Neural crest cell (in vitro differentiated cells): ENCODE data around the gene SOX18. TPM values are rescaled to one million over a fixed set of nuclear protein-coding genes. Genes with fewer than 3 reads are reported as not detected.

ENCODE experiments used
- DNase-seq: peaks from one replicate; pipeline ENCODE4 v3.0.0; 2021; ENCODE audit warnings: low read depth, mixed read lengths, low spot score
- H3K27ac Mint-ChIP-seq: one replicate; pipeline ENCODE4 v1.8.0; 2021; ENCODE audit warnings: mild to moderate bottlenecking, mixed read lengths; ENCODE audit not compliant: unreplicated experiment
- H3K27me3 Mint-ChIP-seq: 2 replicates; pipeline ENCODE4 v1.8.0; 2021; ENCODE audit warnings: low read depth, mild to moderate bottlenecking, mixed read lengths
- H3K36me3 Mint-ChIP-seq: 2 replicates; pipeline ENCODE4 v1.8.0; 2021; ENCODE audit warnings: low read depth, mild to moderate bottlenecking, mixed read lengths
- H3K4me1 Mint-ChIP-seq: 2 replicates; pipeline ENCODE4 v1.8.0; 2021; ENCODE audit warnings: mixed read lengths
- H3K4me3 Mint-ChIP-seq: one replicate; pipeline ENCODE4 v1.8.0; 2021; ENCODE audit warnings: mild to moderate bottlenecking, mixed read lengths
- H3K9me3 Mint-ChIP-seq: 2 replicates; pipeline ENCODE4 v1.8.0; 2021; ENCODE audit warnings: mixed read lengths
- total RNA-seq: library from RNA; stranded (reverse); gene quantifications from 2 replicates; pipeline ENCODE4 v1.2.1, GENCODE V29; 2021
- TF ChIP-seq, protein P1 (sequence below): fragments of 200-600 bp; sonication (generic); conservative IDR thresholded peaks from 2 replicates; pipeline ENCODE4 v1.5.0; 2021; ENCODE audit warnings: antibody characterized with exemption, mild to moderate bottlenecking

SOX18 gene
- total RNA-seq, 1 donor from 2014 or later = not detected

DNA sequence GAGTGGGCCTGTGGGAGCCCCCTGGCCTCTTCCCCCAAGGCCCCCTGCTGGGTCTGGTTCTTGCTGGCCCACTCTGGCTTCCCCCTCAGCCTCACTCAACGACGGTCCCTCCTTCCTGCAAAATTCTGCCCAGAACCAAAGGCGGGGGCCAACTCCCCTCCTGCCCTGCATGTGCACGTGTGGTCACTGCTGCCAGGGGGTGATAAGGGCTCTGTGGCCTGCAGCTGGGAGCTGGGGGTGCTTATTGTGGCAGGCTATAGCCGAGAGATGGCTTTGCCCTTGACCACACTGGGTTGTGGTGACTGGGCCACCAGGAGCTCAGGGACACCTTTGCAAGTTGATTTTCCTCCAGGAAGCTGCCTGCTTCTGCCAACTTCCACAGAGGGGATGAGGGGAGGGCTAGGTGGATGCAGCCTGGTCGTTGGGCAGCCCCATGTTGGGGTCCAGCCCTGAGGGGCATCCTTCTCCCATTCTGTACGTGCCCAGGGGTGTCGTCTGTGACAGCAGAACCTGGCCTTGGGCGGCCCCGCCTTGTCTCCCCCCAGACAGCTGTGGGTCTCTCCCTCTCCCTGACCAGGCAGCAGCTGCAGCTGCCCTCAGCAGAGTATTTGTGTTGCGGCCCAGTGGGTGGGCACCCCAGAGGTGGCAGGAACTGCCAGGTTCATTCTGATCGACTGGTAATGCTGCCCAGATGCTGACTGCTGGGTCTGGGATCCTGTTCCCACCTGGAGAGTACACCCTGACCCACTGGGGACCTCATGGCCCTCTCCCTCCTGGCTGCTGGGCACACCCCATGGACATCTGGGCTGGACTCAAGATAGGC is 19.2 kb upstream of the SOX18 start:
- H3K4me1 Mint-ChIP-seq = peaks cover 19% of the 10 kb centered on the region
- H3K36me3 Mint-ChIP-seq = no peaks in the 10 kb centered on the region
- no peak for DNase-seq
- no peak overlapping the region for H3K4me3 Mint-ChIP-seq
- TF ChIP-seq, protein P1, sequence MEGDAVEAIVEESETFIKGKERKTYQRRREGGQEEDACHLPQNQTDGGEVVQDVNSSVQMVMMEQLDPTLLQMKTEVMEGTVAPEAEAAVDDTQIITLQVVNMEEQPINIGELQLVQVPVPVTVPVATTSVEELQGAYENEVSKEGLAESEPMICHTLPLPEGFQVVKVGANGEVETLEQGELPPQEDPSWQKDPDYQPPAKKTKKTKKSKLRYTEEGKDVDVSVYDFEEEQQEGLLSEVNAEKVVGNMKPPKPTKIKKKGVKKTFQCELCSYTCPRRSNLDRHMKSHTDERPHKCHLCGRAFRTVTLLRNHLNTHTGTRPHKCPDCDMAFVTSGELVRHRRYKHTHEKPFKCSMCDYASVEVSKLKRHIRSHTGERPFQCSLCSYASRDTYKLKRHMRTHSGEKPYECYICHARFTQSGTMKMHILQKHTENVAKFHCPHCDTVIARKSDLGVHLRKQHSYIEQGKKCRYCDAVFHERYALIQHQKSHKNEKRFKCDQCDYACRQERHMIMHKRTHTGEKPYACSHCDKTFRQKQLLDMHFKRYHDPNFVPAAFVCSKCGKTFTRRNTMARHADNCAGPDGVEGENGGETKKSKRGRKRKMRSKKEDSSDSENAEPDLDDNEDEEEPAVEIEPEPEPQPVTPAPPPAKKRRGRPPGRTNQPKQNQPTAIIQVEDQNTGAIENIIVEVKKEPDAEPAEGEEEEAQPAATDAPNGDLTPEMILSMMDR = no peak
- no peaks in the 10 kb centered on the region for H3K9me3 Mint-ChIP-seq
- H3K27ac Mint-ChIP-seq = no peak overlapping the region
- no peaks in the 10 kb centered on the region for H3K27me3 Mint-ChIP-seq

DNA sequence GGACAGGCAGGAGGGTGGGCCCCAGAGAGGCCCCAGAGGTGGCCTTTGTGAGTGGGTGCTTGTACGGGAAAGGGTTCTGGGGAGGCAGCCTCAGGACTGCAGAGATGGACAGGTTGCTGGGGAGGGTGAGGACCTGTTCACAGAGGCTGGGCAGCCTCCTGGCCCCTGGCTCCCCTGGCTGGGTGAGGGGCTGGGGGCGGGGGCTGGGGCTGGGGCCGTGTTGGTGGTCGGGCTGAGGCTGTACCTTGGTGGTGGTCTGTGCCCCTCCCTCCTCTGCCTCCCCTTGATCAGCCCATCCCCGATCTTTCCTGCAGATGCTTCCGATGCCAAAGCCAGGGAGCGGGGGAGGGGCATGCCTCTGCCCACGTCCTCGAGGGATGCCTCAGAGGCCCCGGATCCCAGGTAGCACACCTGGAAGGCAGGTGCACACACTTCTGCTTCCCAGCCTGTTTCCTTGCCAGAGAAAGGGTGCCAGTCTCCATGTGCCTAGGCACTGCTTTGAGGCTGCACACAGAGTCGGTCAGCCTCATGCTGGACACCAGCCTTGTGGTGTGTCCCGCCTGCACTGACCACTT is 18.4 kb upstream of the SOX18 start:
- no peaks in the 10 kb centered on the region for H3K9me3 Mint-ChIP-seq
- H3K4me1 Mint-ChIP-seq = peaks cover 19% of the 10 kb centered on the region

DNA sequence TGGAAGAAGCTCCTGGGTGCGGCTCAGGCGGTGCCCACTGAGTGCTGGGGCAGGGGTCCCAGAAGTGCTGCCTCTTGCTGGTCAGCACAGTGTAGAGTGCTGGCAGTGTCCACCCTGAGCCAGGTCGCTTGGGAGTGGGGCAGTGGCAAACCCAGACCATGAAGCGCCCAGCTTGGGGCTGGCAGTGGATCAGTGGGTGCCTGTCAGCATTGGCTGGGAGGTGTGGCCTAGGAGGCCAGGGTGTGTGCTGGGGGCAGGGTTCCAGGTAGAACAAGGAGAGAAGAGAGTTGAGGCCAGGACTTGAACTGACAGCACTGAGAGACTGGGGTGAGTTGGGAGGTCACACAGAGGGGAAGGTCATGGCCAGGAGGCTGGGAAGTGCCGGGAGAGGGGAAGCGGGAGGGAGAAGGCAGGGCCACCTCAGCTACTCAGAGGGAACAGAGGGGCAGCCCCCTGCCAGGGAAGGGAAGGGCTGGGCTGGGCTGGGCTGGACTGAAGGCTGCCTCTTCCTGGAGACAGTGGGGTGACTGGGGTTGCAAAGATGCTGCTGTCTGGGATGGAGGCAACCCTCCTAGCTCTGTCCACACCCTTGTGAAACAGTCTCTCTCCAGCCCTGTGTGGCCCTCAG is 17.7 kb upstream of the SOX18 start:
- Mint-ChIP-seq H3K4me1 (peaks cover 23% of the 10 kb centered on the region), H3K4me3 (peak overlapping the region; percentile 19), H3K36me3 (no peaks in the 10 kb centered on the region), H3K9me3 (no peaks in the 10 kb centered on the region), H3K27me3 (no peaks in the 10 kb centered on the region), H3K27ac (no peak overlapping the region)
- TF ChIP-seq, protein P1 = no peak
- no peak for DNase-seq

More for the DNA sequence above, 18.4 kb upstream of the SOX18 start:
- DNase-seq = no peak
- no peaks in the 10 kb centered on the region for H3K36me3 Mint-ChIP-seq
- no peak overlapping the region for H3K27ac Mint-ChIP-seq
- TF ChIP-seq, protein P1 = no peak
- no peaks in the 10 kb centered on the region for H3K27me3 Mint-ChIP-seq
- peak overlapping the region; percentile 19 for H3K4me3 Mint-ChIP-seq

DNA sequence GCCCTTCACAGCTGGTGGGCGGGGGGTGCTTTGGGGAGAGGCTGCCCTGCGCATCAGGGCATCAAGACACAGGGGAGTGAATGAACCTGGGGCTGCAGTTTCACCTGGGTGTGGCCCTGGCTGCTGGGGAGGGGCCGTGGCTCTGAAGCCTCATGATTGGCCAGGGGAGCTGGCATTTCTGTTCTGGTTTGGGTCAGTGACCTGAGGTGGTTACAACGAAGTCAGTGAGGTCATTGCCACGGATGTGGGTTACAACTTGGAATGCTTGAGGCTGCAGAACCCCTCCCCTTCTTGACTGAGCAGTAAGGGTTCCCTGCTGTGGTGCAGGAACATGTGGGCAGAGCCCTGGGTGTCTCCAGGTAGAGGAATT is 16.5 kb upstream of the SOX18 start:
- Mint-ChIP-seq H3K27me3 (no peaks in the 10 kb centered on the region), H3K36me3 (no peaks in the 10 kb centered on the region), H3K4me1 (peaks cover 24% of the 10 kb centered on the region), H3K9me3 (no peaks in the 10 kb centered on the region), H3K4me3 (peak overlapping the region; percentile 65), H3K27ac (peak overlapping the region; percentile 27)
- TF ChIP-seq, protein P1 = no peak
- DNase-seq = no peak

DNA sequence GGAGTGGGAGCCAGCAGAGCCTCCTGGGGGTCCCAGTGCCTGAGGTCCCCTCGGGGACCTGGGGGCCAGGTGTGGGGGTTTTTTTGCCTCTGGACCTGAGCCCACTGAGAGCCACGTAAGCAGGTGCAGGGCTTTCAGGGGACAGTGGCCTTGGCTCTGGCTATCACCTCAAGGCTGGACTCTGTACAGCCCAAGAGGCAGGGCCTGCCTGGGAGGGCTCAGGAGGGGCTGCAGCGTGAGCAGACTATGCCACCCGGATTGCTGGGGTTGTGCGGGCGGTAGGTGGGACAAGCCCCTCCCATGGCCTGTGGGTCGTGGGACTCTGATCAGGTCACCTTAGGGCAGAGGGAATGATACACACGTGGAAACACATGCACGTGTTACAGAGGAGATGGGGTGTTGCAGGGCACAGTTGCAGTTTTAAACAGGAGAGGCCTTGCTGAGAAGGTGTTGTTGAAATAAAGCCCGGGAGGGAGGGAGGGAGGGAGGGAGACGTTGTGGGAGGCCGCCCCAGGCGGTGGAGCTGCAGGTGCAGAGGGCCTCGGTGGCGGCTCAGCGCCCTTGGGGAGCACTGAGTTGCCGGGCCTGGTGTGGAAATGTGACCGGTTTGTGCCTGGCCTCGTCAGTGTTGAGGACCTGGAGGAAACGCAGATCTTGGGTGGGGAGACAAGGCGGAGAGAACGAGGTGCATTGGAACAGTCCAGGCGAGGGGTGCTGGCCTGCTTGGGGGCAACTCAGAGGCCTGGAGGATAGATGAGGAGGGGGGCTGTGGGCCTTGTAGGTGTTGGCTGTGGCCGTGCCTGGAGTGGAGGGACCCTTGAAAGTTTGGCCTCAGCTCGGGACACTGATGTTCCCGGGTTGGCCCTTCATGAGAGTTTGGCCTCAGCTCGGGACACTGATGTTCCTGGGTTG is 15.9 kb upstream of the SOX18 start:
- Mint-ChIP-seq H3K9me3 (no peaks in the 10 kb centered on the region), H3K27me3 (no peaks in the 10 kb centered on the region), H3K27ac (peak overlapping the region; percentile 27), H3K4me3 (peak overlapping the region; percentile 65), H3K36me3 (no peaks in the 10 kb centered on the region), H3K4me1 (peaks cover 24% of the 10 kb centered on the region)
- TF ChIP-seq, protein P1 = no peak
- DNase-seq = no peak
